NCI-H1436 (cell line): ENCODE results near the gene TNKS2.
"Not testable (repeated sequence)": the region's sequence is repeated elsewhere in the genome, so short reads cannot be mapped to it uniquely, and the experiment has no call there.

Experiments used
- DNase-seq: peaks from one replicate; lab custom pipeline; 2025; lab: John Stamatoyannopoulos, UW

Gene TNKS2

DNA sequence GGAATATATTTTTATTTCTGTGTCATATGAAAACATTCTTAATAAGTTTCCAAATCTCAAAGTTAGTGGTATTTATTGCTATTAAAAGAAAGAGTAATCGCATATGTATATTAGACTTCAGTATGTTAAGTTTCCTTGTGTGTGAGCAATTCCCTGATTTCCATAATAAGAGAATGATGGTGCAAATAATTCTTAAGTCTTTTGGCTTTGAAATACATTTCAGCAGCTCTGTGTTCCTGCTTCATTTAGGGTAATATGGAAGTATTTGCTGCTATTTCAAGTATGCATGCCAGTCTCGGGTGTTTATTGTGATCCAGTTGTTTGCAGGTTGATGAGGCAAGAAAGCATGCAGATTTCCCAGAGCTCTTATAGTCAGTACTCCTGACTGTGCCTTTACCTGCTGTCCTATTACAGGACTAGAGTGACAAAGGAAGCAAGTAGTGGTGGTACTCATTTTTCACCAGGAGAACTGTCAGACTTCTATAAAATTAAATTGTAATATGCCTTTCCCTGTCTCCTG lies 67.4 kb downstream of the TNKS2 start:
- DNase-seq: no peak

DNA sequence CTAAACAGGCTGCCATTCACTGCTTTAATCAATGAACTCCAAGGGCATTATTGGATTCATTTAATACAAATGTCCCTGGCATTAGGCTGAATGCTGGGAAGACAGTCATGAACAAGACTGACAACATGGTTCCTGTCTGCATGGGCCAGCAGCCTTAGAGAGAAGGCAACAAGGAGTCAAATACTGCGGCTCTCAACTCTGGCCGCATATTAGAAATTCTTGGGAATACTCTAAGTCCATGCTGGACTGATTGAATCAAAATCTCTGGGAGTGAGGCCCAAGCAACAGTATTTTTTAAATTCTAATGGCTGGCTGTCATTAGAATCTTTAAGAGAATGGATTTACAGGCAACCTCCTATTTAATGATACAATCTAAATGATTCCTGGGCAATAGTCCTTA lies 76.9 kb downstream of the TNKS2 start:
- DNase-seq: no peak

GRCh38 chr10:91875779-91876178 lies 77.6 kb downstream of the TNKS2 start:
- DNase-seq: no peak

- DNase-seq: no peak
Measured at GRCh38 chr10:91879515-91880170, 81.4 kb downstream of the TNKS2 start.

GRCh38 chr10:91880310-91880709 lies 82.1 kb downstream of the TNKS2 start:
- no peak for DNase-seq

GRCh38 chr10:91883549-91884444 lies 85.6 kb downstream of the TNKS2 start:
- peak; percentile 46 for DNase-seq

GRCh38 chr10:91884536-91884935 lies 86.3 kb downstream of the TNKS2 start:
- no peak for DNase-seq

- DNase-seq: no peak
Measured at GRCh38 chr10:91885362-91886079, 87.3 kb downstream of the TNKS2 start.

DNA sequence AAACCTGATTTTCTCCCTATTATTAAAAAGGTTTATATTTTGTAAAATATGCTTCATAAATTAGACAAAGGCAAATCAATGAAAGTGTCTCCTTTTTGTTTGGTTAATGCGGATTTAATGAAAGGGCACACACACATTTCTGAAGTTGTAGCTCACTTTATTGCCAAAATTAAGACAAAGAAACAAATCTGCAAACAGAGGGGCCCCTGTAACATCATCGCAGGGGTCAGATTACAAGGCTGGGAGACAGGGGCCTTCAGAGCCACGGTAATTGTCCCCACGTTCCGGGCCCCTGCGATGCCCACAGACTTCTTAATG lies 88.7 kb downstream of the TNKS2 start:
- DNase-seq: no peak

GRCh38 chr10:91887272-91888076 lies 89.2 kb downstream of the TNKS2 start:
- peak; percentile 18 for DNase-seq

GRCh38 chr10:91891125-91892001 lies 93.1 kb downstream of the TNKS2 start:
- no peak for DNase-seq

DNA sequence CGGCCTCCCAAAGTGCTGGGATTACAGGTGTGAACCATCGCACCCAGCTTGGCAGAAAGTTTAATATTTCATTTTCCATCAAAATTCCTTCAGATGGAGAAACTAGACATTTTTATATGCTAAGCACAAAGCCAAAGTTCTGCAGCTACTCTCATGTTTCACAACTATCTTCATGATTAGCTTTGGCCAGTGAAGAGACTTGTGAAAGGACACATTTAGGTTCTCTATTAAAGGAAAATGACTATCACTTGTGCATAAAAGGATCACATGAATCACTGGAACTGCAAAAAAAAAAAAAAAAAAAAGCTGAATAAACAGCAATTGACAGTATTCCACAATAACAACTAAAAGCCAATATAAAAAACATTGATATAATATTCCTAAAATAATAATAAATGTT lies 94.8 kb downstream of the TNKS2 start:
- DNase-seq: no peak

- not testable (repeated sequence) for DNase-seq
Measured at GRCh38 chr10:91894261-91894685, 96.0 kb downstream of the TNKS2 start.

DNA sequence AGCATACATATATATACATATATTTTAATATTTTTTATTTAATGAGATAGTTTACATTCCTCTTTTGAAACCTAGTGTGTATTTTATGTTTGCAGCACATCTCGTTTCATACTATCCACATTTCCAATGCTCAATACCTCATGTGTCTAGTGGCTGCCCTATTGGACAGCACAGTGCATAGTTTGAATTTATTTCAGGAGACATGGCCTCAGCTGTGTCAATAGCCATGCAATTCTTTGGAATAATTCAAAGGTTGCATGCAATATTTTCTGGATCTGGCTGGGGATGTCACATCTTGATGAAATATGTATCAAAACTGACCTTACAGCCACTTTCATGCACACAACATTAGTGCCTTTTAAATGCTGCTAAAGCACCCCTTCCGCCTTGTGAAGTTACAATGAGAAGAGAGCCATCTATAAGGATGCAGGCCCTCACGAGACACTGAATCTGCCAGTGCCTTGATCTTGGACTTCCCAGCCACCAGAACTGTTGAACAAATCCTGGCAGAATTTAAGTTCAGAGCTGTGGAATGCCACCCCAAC lies 98.1 kb downstream of the TNKS2 start:
- DNase-seq: no peak

- no peak for DNase-seq
Measured at GRCh38 chr10:91897421-91897820, 99.2 kb downstream of the TNKS2 start.

- DNase-seq: no peak
Measured at GRCh38 chr10:91901784-91902677, 103.8 kb downstream of the TNKS2 start.

- no peak for DNase-seq
Measured at GRCh38 chr10:91907033-91907594, 108.9 kb downstream of the TNKS2 start.

DNA sequence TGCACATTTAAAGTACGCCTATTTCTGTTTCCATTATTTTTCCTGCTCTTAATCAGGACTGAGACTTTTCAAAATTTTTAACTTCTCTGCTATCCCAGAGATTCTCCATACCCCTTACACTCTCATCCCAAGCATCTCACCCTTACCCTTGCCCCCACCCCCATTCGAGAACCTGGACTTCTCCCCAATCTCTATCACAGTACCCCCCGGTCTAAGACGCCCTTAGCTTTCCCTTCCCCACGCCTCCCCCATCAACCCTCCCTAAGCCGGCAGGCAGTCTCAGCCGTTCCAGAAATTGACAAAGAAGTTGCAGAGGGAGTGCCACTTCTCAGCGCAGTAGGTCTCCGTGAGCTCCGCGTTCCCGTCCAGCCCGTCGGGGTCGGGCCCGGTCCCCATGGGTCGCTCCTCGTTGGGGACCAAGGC lies 109.7 kb downstream of the TNKS2 start:
- no peak for DNase-seq
